ENCODE results near the gene DMAC2L. TPM values are rescaled to one million over a fixed set of nuclear protein-coding genes. Genes with fewer than 3 reads are reported as not detected.

The DMAC2L gene
- total RNA-seq, 1 donor from 2014 or later, result 13.9 TPM

DNA sequence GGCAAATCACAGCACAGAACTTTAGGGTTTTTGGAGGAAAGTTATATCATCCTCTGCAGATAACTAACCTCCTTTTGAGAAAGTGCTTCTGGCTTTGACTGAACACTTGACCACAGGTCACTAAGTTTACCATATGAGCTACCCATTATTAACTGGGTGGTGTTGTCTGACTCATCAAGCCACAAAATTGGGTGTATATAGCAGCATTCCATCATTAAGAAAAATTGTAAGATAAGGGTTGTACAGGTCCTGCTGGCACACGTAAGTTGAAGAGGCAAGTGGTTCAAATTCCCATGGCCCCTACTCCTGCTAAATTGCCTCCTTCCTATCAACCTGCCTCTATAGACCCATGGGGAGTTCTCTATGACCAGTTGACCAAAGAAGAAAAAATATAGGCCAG lies 39.6 kb upstream of the DMAC2L start:
- H3K36me3 Mint-ChIP-seq, result peaks cover 9% of the 10 kb centered on the region
- H3K4me3 Mint-ChIP-seq, result no peak overlapping the region
- no peaks in the 10 kb centered on the region for H3K9me3 Mint-ChIP-seq
- H3K27me3 Mint-ChIP-seq, result no peaks in the 10 kb centered on the region
- no peaks in the 10 kb centered on the region for H3K4me1 Mint-ChIP-seq (ENCODE audit: unreplicated experiment)
- H3K27ac Mint-ChIP-seq, result no peak overlapping the region
- no peak for DNase-seq (ENCODE audit: extremely low spot score, unreplicated experiment)
- TF ChIP-seq, protein P1, sequence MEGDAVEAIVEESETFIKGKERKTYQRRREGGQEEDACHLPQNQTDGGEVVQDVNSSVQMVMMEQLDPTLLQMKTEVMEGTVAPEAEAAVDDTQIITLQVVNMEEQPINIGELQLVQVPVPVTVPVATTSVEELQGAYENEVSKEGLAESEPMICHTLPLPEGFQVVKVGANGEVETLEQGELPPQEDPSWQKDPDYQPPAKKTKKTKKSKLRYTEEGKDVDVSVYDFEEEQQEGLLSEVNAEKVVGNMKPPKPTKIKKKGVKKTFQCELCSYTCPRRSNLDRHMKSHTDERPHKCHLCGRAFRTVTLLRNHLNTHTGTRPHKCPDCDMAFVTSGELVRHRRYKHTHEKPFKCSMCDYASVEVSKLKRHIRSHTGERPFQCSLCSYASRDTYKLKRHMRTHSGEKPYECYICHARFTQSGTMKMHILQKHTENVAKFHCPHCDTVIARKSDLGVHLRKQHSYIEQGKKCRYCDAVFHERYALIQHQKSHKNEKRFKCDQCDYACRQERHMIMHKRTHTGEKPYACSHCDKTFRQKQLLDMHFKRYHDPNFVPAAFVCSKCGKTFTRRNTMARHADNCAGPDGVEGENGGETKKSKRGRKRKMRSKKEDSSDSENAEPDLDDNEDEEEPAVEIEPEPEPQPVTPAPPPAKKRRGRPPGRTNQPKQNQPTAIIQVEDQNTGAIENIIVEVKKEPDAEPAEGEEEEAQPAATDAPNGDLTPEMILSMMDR (conservative IDR thresholded peaks at IDR 0.05), result no peak

DNA sequence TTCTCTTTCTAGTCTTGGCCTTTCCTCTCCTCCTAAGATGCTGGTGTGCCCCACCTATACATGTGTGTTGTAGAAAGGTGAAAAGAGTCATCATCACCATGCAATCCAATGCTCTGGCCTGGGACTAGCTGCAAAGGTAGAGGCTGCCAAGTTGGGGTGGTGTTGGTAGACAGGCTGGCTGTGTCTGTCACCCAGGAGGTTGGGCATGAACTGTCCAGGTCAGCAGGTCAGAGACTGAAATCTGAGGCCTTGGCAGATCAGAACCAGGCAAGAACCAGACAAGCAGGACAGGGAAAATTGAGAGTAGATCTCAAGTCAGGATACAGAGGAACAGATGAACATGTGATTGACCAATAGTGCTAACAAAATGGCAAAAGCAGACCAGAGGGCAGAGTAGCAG lies 26.3 kb upstream of the DMAC2L start:
- Mint-ChIP-seq H3K4me1 (ENCODE audit: unreplicated experiment) (no peaks in the 10 kb centered on the region), H3K4me3 (no peak overlapping the region), H3K36me3 (peaks cover 18% of the 10 kb centered on the region), H3K27ac (no peak overlapping the region), H3K9me3 (no peaks in the 10 kb centered on the region), H3K27me3 (no peaks in the 10 kb centered on the region)
- TF ChIP-seq, protein P1 (conservative IDR thresholded peaks at IDR 0.05), result no peak
- DNase-seq (ENCODE audit: extremely low spot score, unreplicated experiment), result no peak

DNA sequence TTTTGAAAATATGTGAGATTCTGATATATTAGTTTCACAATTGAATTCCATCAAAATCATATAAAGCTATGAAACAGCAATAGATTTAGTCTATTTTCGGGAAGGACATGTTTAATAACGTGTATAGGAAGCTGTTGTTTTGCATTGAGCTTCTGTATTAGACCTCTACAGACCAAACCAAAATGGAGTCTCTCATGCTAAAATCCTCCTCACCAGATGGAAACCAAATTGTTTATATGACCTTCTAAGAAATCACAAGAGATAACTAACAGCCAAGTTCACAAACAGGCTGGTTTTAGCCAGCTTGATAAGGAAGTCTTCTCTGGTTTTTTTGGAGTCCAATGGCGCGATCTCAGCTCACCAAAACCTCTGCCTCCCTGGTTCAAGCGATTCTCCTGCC lies 24.0 kb upstream of the DMAC2L start:
- DNase-seq (ENCODE audit: extremely low spot score, unreplicated experiment), result no peak
- TF ChIP-seq, protein P1 (conservative IDR thresholded peaks at IDR 0.05), result no peak
- Mint-ChIP-seq H3K4me3 (no peak overlapping the region), H3K36me3 (peaks cover 21% of the 10 kb centered on the region), H3K9me3 (no peaks in the 10 kb centered on the region), H3K27ac (no peak overlapping the region), H3K27me3 (no peaks in the 10 kb centered on the region), H3K4me1 (ENCODE audit: unreplicated experiment) (no peaks in the 10 kb centered on the region)

DNA sequence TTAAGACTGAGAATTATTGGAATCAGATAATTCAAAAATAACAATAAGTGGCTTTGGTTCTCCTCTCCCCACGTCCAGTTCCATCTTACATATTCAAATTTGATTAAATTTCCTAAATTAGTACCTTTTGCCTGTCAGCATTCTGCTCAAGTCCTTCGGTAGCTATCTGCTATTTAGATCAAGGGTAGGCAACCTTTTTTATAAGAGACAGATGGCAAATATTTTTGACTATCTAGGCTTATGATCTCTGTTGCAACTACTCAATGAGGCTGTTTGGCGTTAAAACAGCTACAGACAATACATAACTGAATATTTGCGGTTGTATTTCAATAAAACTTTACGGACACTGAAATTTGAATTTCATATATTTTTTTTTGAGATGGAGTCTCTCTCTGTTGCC lies 21.8 kb upstream of the DMAC2L start:
- Mint-ChIP-seq H3K4me1 (ENCODE audit: unreplicated experiment) (no peaks in the 10 kb centered on the region), H3K4me3 (no peak overlapping the region), H3K27ac (no peak overlapping the region), H3K27me3 (no peaks in the 10 kb centered on the region), H3K9me3 (no peaks in the 10 kb centered on the region), H3K36me3 (peaks cover 27% of the 10 kb centered on the region)
- TF ChIP-seq, protein P1 (conservative IDR thresholded peaks at IDR 0.05), result no peak
- DNase-seq (ENCODE audit: extremely low spot score, unreplicated experiment), result no peak

DNA sequence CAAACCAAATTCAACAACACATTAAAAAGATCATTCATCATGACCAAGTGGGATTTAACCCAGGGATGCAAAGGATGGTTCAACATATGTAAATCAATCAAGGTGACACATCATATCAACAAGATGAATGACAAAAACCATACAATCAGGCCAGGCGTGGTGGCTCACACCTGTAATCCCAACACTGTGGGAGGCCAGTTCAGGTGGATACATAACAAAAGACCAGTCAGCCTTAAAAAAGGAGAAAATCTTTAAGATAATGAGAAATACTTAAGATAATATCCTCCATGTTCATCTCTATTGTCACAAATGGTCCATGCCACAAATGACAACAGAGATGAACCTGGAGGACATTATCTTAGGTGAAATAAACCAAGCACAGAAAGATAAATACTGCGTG lies 12.5 kb upstream of the DMAC2L start:
- Mint-ChIP-seq H3K9me3 (no peaks in the 10 kb centered on the region), H3K27ac (no peak overlapping the region), H3K4me1 (ENCODE audit: unreplicated experiment) (no peaks in the 10 kb centered on the region), H3K4me3 (no peak overlapping the region), H3K27me3 (no peaks in the 10 kb centered on the region), H3K36me3 (peaks cover 36% of the 10 kb centered on the region)
- TF ChIP-seq, protein P1 (conservative IDR thresholded peaks at IDR 0.05), result no peak
- no peak for DNase-seq (ENCODE audit: extremely low spot score, unreplicated experiment)

DNA sequence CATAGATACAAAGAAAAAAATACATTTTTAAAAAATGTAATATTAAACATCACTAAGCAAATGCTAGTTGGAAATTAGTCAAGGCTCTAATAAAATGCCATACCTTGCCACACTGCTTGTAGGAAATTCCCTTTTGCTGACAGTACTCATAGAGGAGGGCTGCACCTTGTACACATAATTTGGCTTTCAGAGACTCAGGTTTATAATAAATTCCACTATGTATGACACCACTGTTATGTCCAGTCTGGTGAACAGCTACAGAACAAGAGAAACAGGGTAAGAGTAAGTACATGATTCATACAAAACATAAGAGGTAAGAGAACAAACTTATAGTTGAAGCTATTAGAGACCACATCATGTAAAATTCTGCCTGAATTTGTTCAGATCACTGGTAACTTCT lies 10.2 kb upstream of the DMAC2L start:
- TF ChIP-seq, protein P1 (conservative IDR thresholded peaks at IDR 0.05), result no peak
- H3K27ac Mint-ChIP-seq, result no peak overlapping the region
- no peaks in the 10 kb centered on the region for H3K27me3 Mint-ChIP-seq
- no peaks in the 10 kb centered on the region for H3K9me3 Mint-ChIP-seq
- no peak overlapping the region for H3K4me3 Mint-ChIP-seq
- DNase-seq (ENCODE audit: extremely low spot score, unreplicated experiment), result no peak
- H3K4me1 Mint-ChIP-seq (ENCODE audit: unreplicated experiment), result no peaks in the 10 kb centered on the region
- peaks cover 36% of the 10 kb centered on the region for H3K36me3 Mint-ChIP-seq

All from type B pancreatic cell (in vitro differentiated cells).